ENCODE measurements around the gene RCBTB2. TPM values are rescaled to one million over a fixed set of nuclear protein-coding genes. Genes with fewer than 3 reads are reported as not detected.

Gene RCBTB2
- total RNA-seq, 3 donors from 2014 or later = 10.8 to 16.1 (median 14.9) TPM

DNA sequence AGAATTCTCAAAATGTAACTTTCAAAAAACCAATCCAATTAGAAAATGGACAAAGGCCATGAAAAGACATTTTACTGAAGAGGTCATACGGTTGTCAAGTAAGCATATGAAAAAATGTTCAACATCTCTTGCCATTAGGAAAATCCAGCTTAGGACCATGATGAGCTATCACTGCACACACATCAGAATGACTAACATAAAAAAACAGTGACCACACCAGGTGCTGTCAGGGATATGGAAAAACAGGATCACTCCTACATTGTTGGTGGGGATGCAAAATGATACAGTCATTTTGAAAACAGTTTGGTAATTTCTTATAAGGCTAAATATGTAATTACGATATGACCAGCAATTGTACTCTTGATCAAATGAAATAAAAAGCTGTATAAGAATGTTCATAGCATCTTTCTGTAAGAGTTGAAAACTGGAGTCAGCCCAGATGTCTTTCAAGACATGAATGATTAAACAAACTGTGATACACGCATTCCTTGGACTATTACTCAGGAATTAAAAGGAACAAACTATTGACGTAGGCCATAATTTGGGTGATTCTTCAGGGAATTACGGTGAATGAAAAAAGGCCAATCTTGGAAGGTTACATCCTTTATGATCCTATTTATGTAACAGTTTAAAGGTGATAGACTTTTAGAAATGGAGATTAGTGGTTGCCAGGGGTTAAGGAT is 26.9 kb upstream of the RCBTB2 start:
- intact Hi-C loops (cut with DNase I; ENCODE audit: low total_unique reads) = no loop called here
- H3K9me3 ChIP-seq = no peaks in the 10 kb centered on the region

DNA sequence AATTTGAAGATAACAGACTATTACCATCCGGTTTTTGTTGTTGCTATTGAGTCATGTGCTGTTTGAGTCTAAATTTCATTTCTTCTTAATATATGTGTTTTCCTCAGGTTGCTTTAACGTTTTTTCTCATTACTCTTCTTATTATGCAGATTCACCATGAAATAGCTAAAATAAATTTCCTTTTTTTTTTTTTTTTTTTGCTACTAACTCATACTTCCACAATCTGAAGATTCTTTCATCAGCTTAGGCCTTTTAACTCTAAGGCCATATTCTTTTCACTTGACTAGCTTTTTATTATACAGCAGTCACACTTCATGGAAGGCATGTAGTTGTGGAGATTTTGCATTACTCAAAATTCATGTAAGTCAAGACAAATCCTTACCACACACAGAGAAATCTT is 23.9 kb upstream of the RCBTB2 start:
- no peaks in the 10 kb centered on the region for H3K27me3 ChIP-seq
- intact Hi-C loops (cut with DNase I; ENCODE audit: low total_unique reads) = no loop called here
- peaks cover under 1 to 3% of the 10 kb centered on the region in 2 donors for H3K9me3 ChIP-seq
- H3K4me3 ChIP-seq = no peak overlapping the region
- no peaks in the 10 kb centered on the region for H3K36me3 ChIP-seq
- TF ChIP-seq POLR2AphosphoS5 (IDR thresholded peaks at IDR 0.05) (no peak), POLR2A (IDR thresholded peaks at IDR 0.05) (no peak)
- TF ChIP-seq, protein P1, sequence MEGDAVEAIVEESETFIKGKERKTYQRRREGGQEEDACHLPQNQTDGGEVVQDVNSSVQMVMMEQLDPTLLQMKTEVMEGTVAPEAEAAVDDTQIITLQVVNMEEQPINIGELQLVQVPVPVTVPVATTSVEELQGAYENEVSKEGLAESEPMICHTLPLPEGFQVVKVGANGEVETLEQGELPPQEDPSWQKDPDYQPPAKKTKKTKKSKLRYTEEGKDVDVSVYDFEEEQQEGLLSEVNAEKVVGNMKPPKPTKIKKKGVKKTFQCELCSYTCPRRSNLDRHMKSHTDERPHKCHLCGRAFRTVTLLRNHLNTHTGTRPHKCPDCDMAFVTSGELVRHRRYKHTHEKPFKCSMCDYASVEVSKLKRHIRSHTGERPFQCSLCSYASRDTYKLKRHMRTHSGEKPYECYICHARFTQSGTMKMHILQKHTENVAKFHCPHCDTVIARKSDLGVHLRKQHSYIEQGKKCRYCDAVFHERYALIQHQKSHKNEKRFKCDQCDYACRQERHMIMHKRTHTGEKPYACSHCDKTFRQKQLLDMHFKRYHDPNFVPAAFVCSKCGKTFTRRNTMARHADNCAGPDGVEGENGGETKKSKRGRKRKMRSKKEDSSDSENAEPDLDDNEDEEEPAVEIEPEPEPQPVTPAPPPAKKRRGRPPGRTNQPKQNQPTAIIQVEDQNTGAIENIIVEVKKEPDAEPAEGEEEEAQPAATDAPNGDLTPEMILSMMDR (IDR thresholded peaks at IDR 0.05) = no peak
- no peak overlapping the region for H3K27ac ChIP-seq
- H3K4me1 ChIP-seq = no peaks in the 10 kb centered on the region
- no peak for DNase-seq (ENCODE audit: low spot score in 2 of 2)

More for the DNA sequence above, 26.9 kb upstream of the RCBTB2 start:
- H3K27ac ChIP-seq = no peak overlapping the region
- DNase-seq (ENCODE audit: low spot score in 2 of 2) = no peak
- no peaks in the 10 kb centered on the region for H3K36me3 ChIP-seq
- no peak overlapping the region for H3K4me3 ChIP-seq
- TF ChIP-seq POLR2A (IDR thresholded peaks at IDR 0.05) = no peak
- TF ChIP-seq, protein P1 (IDR thresholded peaks at IDR 0.05) = no peak
- TF ChIP-seq POLR2AphosphoS5 (IDR thresholded peaks at IDR 0.05) = no peak
- H3K27me3 ChIP-seq = no peaks in the 10 kb centered on the region
- no peaks in the 10 kb centered on the region for H3K4me1 ChIP-seq

DNA sequence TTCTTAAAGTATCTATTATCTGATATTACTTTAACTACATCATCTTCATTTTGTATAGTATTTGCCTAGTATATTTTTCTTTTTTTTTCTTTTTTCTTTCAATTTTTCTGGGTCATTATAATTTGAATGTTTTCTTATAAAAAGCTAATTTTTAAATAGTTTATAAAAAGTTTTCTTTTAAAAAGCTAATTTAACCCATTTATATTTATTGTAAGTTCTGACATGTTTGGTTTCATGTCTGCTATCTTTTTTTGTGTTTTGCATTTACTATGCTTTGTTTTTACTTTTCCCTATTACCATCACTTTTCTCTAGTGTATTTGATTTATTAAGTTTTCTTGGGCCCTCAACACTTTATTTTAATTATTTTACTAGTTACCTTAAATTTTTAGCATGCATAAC is 22.6 kb upstream of the RCBTB2 start:
- Histone ChIP-seq H3K27ac (no peak overlapping the region), H3K4me1 (no peaks in the 10 kb centered on the region), H3K4me3 (no peak overlapping the region), H3K36me3 (no peaks in the 10 kb centered on the region), H3K27me3 (no peaks in the 10 kb centered on the region), H3K9me3 (peaks cover 13 to 17% of the 10 kb centered on the region in 2 donors)
- TF ChIP-seq POLR2AphosphoS5 (IDR thresholded peaks at IDR 0.05) (no peak), POLR2A (IDR thresholded peaks at IDR 0.05) (no peak)
- no peak for DNase-seq (ENCODE audit: low spot score in 2 of 2)
- intact Hi-C loops (cut with DNase I; ENCODE audit: low total_unique reads) = no loop called here

DNA sequence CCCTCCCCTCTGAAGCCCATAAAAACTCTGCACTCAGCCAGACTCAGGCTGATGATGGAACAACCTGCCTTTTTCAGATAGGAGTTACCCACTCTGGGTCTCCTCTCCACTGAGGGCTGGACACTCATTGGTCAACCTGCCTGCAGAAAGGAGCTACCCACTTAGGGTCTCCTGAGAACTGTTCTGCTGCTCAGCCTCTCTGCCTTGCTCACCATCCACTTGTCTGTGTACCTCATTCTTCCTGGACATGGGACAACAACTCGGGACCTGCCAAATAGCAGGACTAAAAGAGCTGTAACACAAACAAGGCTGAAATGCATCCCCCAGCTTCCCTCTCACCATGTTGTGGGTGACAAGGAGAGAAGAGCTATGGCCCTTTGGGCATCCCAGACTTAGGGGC is 18.4 kb upstream of the RCBTB2 start:
- Histone ChIP-seq H3K4me1 (no peaks in the 10 kb centered on the region), H3K36me3 (no peaks in the 10 kb centered on the region), H3K27me3 (no peaks in the 10 kb centered on the region), H3K27ac (no peak overlapping the region), H3K4me3 (no peak overlapping the region), H3K9me3 (peaks cover 13 to 18% of the 10 kb centered on the region in 2 donors)
- intact Hi-C loops (cut with DNase I; ENCODE audit: low total_unique reads) = no loop called here
- DNase-seq (ENCODE audit: low spot score in 2 of 2) = no peak
- TF ChIP-seq POLR2AphosphoS5 (IDR thresholded peaks at IDR 0.05) (no peak), POLR2A (IDR thresholded peaks at IDR 0.05) (no peak)
- TF ChIP-seq, protein P1 (IDR thresholded peaks at IDR 0.05) = no peak

DNA sequence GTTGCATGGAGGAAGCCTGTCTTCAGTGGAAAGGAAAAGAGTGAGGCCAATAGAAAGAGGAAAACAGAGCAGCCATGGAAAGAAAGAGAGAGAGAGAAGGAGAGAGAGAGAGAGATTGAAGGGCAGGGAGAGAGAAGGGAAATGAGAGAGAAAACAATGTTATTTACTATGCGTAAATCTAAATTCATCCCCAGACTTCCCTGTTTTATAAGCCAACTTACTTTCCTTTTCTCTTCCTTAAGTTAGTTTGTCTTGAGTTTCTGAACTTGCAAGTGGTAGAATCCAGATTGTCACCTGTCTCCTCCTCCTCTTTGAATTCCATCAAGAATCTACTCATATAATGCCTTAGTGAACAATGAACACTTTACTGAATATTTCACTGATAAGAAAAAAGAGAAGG is 16.8 kb upstream of the RCBTB2 start:
- H3K4me3 ChIP-seq = no peak overlapping the region
- no peak overlapping the region for H3K27ac ChIP-seq
- no peaks in the 10 kb centered on the region for H3K27me3 ChIP-seq
- H3K9me3 ChIP-seq = peaks cover 13 to 18% of the 10 kb centered on the region in 2 donors
- no peak for DNase-seq (ENCODE audit: low spot score in 2 of 2)
- no peaks in the 10 kb centered on the region for H3K4me1 ChIP-seq
- intact Hi-C loops (cut with DNase I; ENCODE audit: low total_unique reads) = no loop called here
- TF ChIP-seq, protein P1 (IDR thresholded peaks at IDR 0.05) = no peak
- H3K36me3 ChIP-seq = no peaks in the 10 kb centered on the region

All from breast epithelium (tissue), 4 donors.